DND-41 (cell line): Measurements from ENCODE around the gene IP6K3.

Experiments
- ATAC-seq: fragments of 200-7000 bp; cut with Tn5 transposase; 3 replicates; pipeline ENCODE4 v1.9.1; 2021; ENCODE audit warnings: low read depth; ENCODE audit not compliant: insufficient read depth
- DNase-seq: peaks from one replicate; pipeline ENCODE4 v3.0.0-alpha.2; 2020
- H2AFZ ChIP-seq: 2 replicates; pipeline ENCODE4 v1.6.0; 2012; ENCODE audit warnings: low read depth, low read length
- H3K27ac ChIP-seq: 2 replicates; pipeline ENCODE4 v1.5.1; 2012; ENCODE audit warnings: low read length, inconsistent platforms
- H3K27me3 ChIP-seq: fragments of 200-600 bp; sonication (generic); 2 replicates; pipeline ENCODE4 v1.6.0; 2012; ENCODE audit warnings: low read length, mild to moderate bottlenecking, inconsistent platforms; ENCODE audit not compliant: insufficient read depth, poor library complexity
- H3K36me3 ChIP-seq: 2 replicates; pipeline ENCODE4 v1.5.1; 2012; ENCODE audit warnings: low read length, inconsistent platforms; ENCODE audit not compliant: insufficient read depth
- H3K4me1 ChIP-seq: 2 replicates; pipeline ENCODE4 v1.5.1; 2012; ENCODE audit warnings: mild to moderate bottlenecking, low read length; ENCODE audit not compliant: insufficient read depth
- H3K4me2 ChIP-seq: 2 replicates; pipeline ENCODE4 v1.6.0; 2012; ENCODE audit warnings: mild to moderate bottlenecking, moderate library complexity, low read length, inconsistent platforms; ENCODE audit not compliant: insufficient read depth
- H3K4me3 ChIP-seq, 2 experiments: fragments of 200-600 bp in 1 of 2; shearing (Covaris generic) in 1 of 2; 2 replicates each; pipeline ENCODE4 v1.5.1; 2012 to 2016; ENCODE audit warnings: inconsistent platforms in 2 of 2, low read length in 2 of 2, mild to moderate bottlenecking in 2 of 2, low read depth in 1 of 2, moderate library complexity in 1 of 2
- H3K79me2 ChIP-seq: 2 replicates; pipeline ENCODE4 v1.6.0; 2012; ENCODE audit warnings: low read length, inconsistent platforms; ENCODE audit not compliant: insufficient read depth
- H3K9ac ChIP-seq: 2 replicates; pipeline ENCODE4 v1.6.0; 2012; ENCODE audit warnings: low read depth, mild to moderate bottlenecking, inconsistent platforms, low read length, moderate library complexity
- H3K9me3 ChIP-seq: 2 replicates; pipeline ENCODE4 v1.5.1; 2012; ENCODE audit warnings: low read length, moderate library complexity, mild to moderate bottlenecking, inconsistent platforms; ENCODE audit not compliant: insufficient read depth, severe bottlenecking
- H4K20me1 ChIP-seq: 2 replicates; pipeline ENCODE4 v1.6.0; 2012; ENCODE audit warnings: low read length; ENCODE audit not compliant: insufficient read depth
- CTCF ChIP-seq: IDR thresholded peaks from 2 replicates; pipeline ENCODE4 v1.5.1; 2012; ENCODE audit warnings: borderline replicate concordance, low read length, moderate library complexity, mild to moderate bottlenecking; ENCODE audit not compliant: poor library complexity, severe bottlenecking; ENCODE audit errors: extremely low read depth
- EZH2 ChIP-seq: IDR thresholded peaks from 3 replicates; pipeline ENCODE4 v1.6.1; 2012; ENCODE audit warnings: borderline replicate concordance, low read depth, mild to moderate bottlenecking, moderate library complexity, low read length, inconsistent platforms; ENCODE audit not compliant: severe bottlenecking

The IP6K3 gene

GRCh38 chr6:33764036-33764435 is 17.3 kb upstream of the IP6K3 start:
- no peak for TF ChIP-seq EZH2
- TF ChIP-seq CTCF = no peak
- Histone ChIP-seq H3K79me2 (no peaks in the 10 kb centered on the region), H2AFZ (no peak overlapping the region), H3K36me3 (no peaks in the 10 kb centered on the region), H3K27ac (no peak overlapping the region), H3K9me3 (no peaks in the 10 kb centered on the region), H3K27me3 (peaks cover 3% of the 10 kb centered on the region), H3K4me3 (no peak overlapping the region), H3K4me1 (no peaks in the 10 kb centered on the region), H3K9ac (no peak overlapping the region), H4K20me1 (no peaks in the 10 kb centered on the region; the same call in 1 of the 2 replicates), H3K4me2 (no peak overlapping the region)
- ATAC-seq (no peak), DNase-seq (no peak)

- Histone ChIP-seq H3K4me3 (no peak overlapping the region), H3K9me3 (no peaks in the 10 kb centered on the region), H3K27ac (no peak overlapping the region), H3K4me2 (no peak overlapping the region), H3K27me3 (peaks cover 3% of the 10 kb centered on the region), H4K20me1 (no peaks in the 10 kb centered on the region; the same call in 1 of the 2 replicates), H2AFZ (no peak overlapping the region), H3K79me2 (no peaks in the 10 kb centered on the region), H3K36me3 (no peaks in the 10 kb centered on the region), H3K9ac (no peak overlapping the region), H3K4me1 (no peaks in the 10 kb centered on the region)
- DNase-seq (no peak), ATAC-seq (no peak)
- TF ChIP-seq CTCF (no peak), EZH2 (no peak)
Measured at GRCh38 chr6:33763483-33763882, 16.8 kb upstream of the IP6K3 start.

GRCh38 chr6:33762713-33763112 is 16.0 kb upstream of the IP6K3 start:
- H3K9me3 ChIP-seq = no peaks in the 10 kb centered on the region

More at GRCh38 chr6:33762713-33763112, 16.0 kb upstream of the IP6K3 start:
- H3K79me2 ChIP-seq = no peaks in the 10 kb centered on the region
- TF ChIP-seq CTCF (no peak), EZH2 (no peak)
- no peak overlapping the region for H2AFZ ChIP-seq
- H3K4me2 ChIP-seq = no peak overlapping the region
- H3K4me3 ChIP-seq = no peak overlapping the region
- H3K4me1 ChIP-seq = no peaks in the 10 kb centered on the region
- DNase-seq (no peak), ATAC-seq (no peak)
- no peak overlapping the region for H3K27ac ChIP-seq
- no peaks in the 10 kb centered on the region; the same call in 1 of the 2 replicates for H4K20me1 ChIP-seq
- H3K27me3 ChIP-seq = peaks cover 3% of the 10 kb centered on the region
- H3K9ac ChIP-seq = no peak overlapping the region
- no peaks in the 10 kb centered on the region for H3K36me3 ChIP-seq
